ENCODE results near the gene BCL11A.

The BCL11A gene

GRCh38 chr2:60476206-60476954 is 77.1 kb downstream of the BCL11A start:
- ATAC-seq (no peak), DNase-seq (no peak)
- H3K36me3 Mint-ChIP-seq (ENCODE audit: low read depth), result no peaks in the 10 kb centered on the region
- H3K27me3 Mint-ChIP-seq, result no peaks in the 10 kb centered on the region
- H3K9me3 Mint-ChIP-seq, result no peaks in the 10 kb centered on the region
- peaks cover 2% of the 10 kb centered on the region for H3K4me1 Mint-ChIP-seq
- H3K4me3 Mint-ChIP-seq, result no peak overlapping the region
- H3K27ac Mint-ChIP-seq, result peak overlapping the region; percentile 67

GRCh38 chr2:60475123-60475830 is 78.2 kb downstream of the BCL11A start:
- Mint-ChIP-seq H3K27ac (no peak overlapping the region), H3K27me3 (no peaks in the 10 kb centered on the region), H3K36me3 (ENCODE audit: low read depth) (no peaks in the 10 kb centered on the region), H3K9me3 (no peaks in the 10 kb centered on the region), H3K4me1 (peaks cover 2% of the 10 kb centered on the region), H3K4me3 (no peak overlapping the region)
- DNase-seq (no peak), ATAC-seq (no peak)

GRCh38 chr2:60474301-60474700 is 79.2 kb downstream of the BCL11A start:
- no peaks in the 10 kb centered on the region for H3K9me3 Mint-ChIP-seq
- ATAC-seq (no peak), DNase-seq (no peak)
- H3K27ac Mint-ChIP-seq, result no peak overlapping the region
- no peak overlapping the region for H3K4me3 Mint-ChIP-seq
- H3K4me1 Mint-ChIP-seq, result peaks cover 2% of the 10 kb centered on the region
- H3K27me3 Mint-ChIP-seq, result no peaks in the 10 kb centered on the region
- no peaks in the 10 kb centered on the region for H3K36me3 Mint-ChIP-seq (ENCODE audit: low read depth)

- Mint-ChIP-seq H3K36me3 (ENCODE audit: low read depth) (peaks cover 2% of the 10 kb centered on the region), H3K27ac (no peak overlapping the region), H3K4me1 (peaks cover 4% of the 10 kb centered on the region), H3K9me3 (no peaks in the 10 kb centered on the region), H3K4me3 (no peak overlapping the region), H3K27me3 (no peaks in the 10 kb centered on the region)
- DNase-seq, result no peak
- ATAC-seq, result no peak
Observed at GRCh38 chr2:60473546-60473945, 79.9 kb downstream of the BCL11A start.

- Mint-ChIP-seq H3K4me3 (no peak overlapping the region), H3K36me3 (ENCODE audit: low read depth) (peaks cover 2% of the 10 kb centered on the region), H3K9me3 (no peaks in the 10 kb centered on the region), H3K27me3 (no peaks in the 10 kb centered on the region), H3K4me1 (peaks cover 4% of the 10 kb centered on the region), H3K27ac (no peak overlapping the region)
- no peak for ATAC-seq
- DNase-seq, result no peak
Observed at GRCh38 chr2:60472663-60473289, 80.7 kb downstream of the BCL11A start.

DNA sequence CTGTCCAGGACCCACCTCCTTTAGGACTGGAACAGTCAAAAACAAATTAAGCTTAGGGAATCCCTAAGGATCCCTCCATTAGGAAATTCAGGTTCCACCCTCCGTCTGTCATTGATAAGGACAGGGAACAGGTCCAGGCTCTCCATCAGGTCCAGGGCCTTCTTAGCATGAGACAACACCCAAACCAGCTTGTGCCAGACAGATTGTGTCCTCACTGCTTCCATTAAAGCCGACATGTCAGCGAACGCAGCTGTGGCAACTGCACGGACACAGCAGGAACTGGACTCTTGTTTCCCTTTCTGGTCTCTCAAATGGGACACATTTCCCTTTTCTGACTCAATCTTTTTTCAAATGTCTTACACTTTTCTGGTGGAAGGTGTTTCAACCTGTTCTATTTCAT is 81.4 kb downstream of the BCL11A start:
- Mint-ChIP-seq H3K27me3 (no peaks in the 10 kb centered on the region), H3K27ac (no peak overlapping the region)
- no peak for ATAC-seq

GRCh38 chr2:60470340-60470739 is 83.1 kb downstream of the BCL11A start:
- H3K9me3 Mint-ChIP-seq, result no peaks in the 10 kb centered on the region
- ATAC-seq (no peak), DNase-seq (no peak)
- H3K27me3 Mint-ChIP-seq, result no peaks in the 10 kb centered on the region
- no peak overlapping the region for H3K4me3 Mint-ChIP-seq
- H3K4me1 Mint-ChIP-seq, result peaks cover 5% of the 10 kb centered on the region
- no peak overlapping the region for H3K27ac Mint-ChIP-seq
- peaks cover 2% of the 10 kb centered on the region for H3K36me3 Mint-ChIP-seq (ENCODE audit: low read depth)

More for the DNA sequence above, 81.4 kb downstream of the BCL11A start:
- peaks cover 4% of the 10 kb centered on the region for H3K4me1 Mint-ChIP-seq
- H3K9me3 Mint-ChIP-seq, result no peaks in the 10 kb centered on the region
- DNase-seq, result no peak
- no peak overlapping the region for H3K4me3 Mint-ChIP-seq
- peaks cover 2% of the 10 kb centered on the region for H3K36me3 Mint-ChIP-seq (ENCODE audit: low read depth)

- Mint-ChIP-seq H3K27ac (peak overlapping the region; percentile 3), H3K9me3 (no peaks in the 10 kb centered on the region), H3K4me3 (no peak overlapping the region), H3K27me3 (no peaks in the 10 kb centered on the region), H3K4me1 (peaks cover 5% of the 10 kb centered on the region), H3K36me3 (ENCODE audit: low read depth) (peaks cover 2% of the 10 kb centered on the region)
- DNase-seq (no peak), ATAC-seq (no peak)
Observed at GRCh38 chr2:60469536-60470317, 83.7 kb downstream of the BCL11A start.

DNA sequence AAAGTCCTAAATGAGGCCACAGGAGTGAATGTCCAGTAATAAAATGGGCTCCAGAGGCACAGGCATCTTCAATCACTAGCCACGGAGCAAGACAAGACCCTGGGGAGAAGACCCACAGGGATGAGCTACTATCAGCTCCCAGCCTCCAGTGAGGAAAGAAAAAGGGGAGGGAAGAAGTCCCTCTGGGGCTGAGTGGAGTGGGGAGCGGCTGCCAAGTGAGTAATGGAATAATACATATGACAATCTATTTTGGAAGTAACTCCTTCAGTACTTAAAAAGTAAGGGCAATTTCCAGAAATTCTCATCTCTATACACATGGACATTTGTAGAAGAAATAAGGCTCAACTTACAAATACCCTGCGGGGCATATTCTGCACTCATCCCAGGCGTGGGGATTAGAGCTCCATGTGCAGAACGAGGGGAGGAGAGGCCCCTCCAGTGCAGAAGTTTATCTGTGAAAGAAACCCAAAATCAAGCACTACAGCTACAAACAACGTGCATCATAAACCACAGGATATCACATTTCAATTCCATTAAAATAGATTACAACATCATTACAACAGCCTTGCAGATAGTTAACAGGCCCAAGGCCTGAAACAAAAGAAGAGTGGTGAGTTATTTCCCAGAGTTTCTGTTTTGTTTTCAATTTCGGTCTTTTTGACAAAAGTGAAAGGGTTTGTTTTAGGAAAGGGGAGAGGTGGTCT is 84.9 kb downstream of the BCL11A start:
- no peak for ATAC-seq
- Mint-ChIP-seq H3K27me3 (no peaks in the 10 kb centered on the region), H3K27ac (peak overlapping the region; percentile 37), H3K9me3 (no peaks in the 10 kb centered on the region), H3K4me1 (peaks cover 5% of the 10 kb centered on the region), H3K36me3 (ENCODE audit: low read depth) (peaks cover 2% of the 10 kb centered on the region), H3K4me3 (no peak overlapping the region)
- no peak for DNase-seq

DNA sequence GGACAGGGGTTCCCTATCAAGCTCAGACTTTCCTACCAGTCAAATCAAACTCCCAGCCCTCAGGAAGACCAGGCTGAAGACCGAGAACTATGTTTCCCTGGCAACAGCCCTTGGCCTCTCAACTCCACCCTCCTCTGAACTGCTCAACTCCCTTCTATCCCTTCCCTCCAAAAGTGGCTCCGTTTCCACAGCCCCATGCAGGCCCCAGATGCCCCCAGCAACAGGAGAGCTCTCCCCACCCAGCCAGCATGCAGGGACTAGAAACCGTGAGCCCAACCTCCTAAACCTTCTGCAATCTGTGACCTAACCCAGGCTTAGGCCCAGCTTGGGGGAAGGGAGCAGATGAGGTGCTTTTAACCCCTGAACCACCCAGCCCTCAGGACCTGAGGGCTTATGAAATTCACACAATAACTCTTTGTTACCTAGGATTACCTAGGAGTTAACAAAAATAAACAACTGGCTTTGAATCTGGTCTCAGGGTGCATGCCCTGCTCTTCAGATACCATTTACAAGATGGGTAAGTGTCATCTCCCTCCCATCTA is 87.2 kb downstream of the BCL11A start:
- Mint-ChIP-seq H3K9me3 (no peaks in the 10 kb centered on the region), H3K27me3 (no peaks in the 10 kb centered on the region), H3K4me3 (no peak overlapping the region), H3K4me1 (peaks cover 5% of the 10 kb centered on the region), H3K27ac (peak overlapping the region; percentile 55), H3K36me3 (ENCODE audit: low read depth) (peaks cover 2% of the 10 kb centered on the region)
- ATAC-seq, result no peak
- DNase-seq, result no peak

GRCh38 chr2:60465736-60466135 is 87.7 kb downstream of the BCL11A start:
- ATAC-seq, result no peak
- DNase-seq, result no peak
- no peak overlapping the region for H3K27ac Mint-ChIP-seq
- peaks cover 2% of the 10 kb centered on the region for H3K36me3 Mint-ChIP-seq (ENCODE audit: low read depth)
- no peaks in the 10 kb centered on the region for H3K27me3 Mint-ChIP-seq
- no peak overlapping the region for H3K4me3 Mint-ChIP-seq
- H3K4me1 Mint-ChIP-seq, result peaks cover 5% of the 10 kb centered on the region
- no peaks in the 10 kb centered on the region for H3K9me3 Mint-ChIP-seq

GRCh38 chr2:60463249-60463648 is 90.2 kb downstream of the BCL11A start:
- Mint-ChIP-seq H3K27me3 (no peaks in the 10 kb centered on the region), H3K27ac (no peak overlapping the region), H3K9me3 (no peaks in the 10 kb centered on the region), H3K4me1 (peaks cover 2% of the 10 kb centered on the region), H3K36me3 (ENCODE audit: low read depth) (no peaks in the 10 kb centered on the region), H3K4me3 (no peak overlapping the region)
- DNase-seq, result no peak
- no peak for ATAC-seq

GRCh38 chr2:60461421-60462108 is 91.9 kb downstream of the BCL11A start:
- no peaks in the 10 kb centered on the region for H3K27me3 Mint-ChIP-seq
- H3K9me3 Mint-ChIP-seq, result no peaks in the 10 kb centered on the region
- no peak overlapping the region for H3K4me3 Mint-ChIP-seq
- no peak overlapping the region for H3K27ac Mint-ChIP-seq
- peaks cover 2% of the 10 kb centered on the region for H3K4me1 Mint-ChIP-seq
- no peaks in the 10 kb centered on the region for H3K36me3 Mint-ChIP-seq (ENCODE audit: low read depth)
- DNase-seq (no peak), ATAC-seq (no peak)

Measured in activated naive CD8-positive, alpha-beta T cell treated with anti-CD3 and anti-CD28 coated beads, Interleukin-2, amount 50 U/mL, for 24 hours (primary cell).